H1 (cell line): Measurements from ENCODE around the gene MTCH1. TPM values are rescaled to one million over a fixed set of nuclear protein-coding genes. Genes with fewer than 3 reads are reported as not detected.
A peak's percentile ranks its signal among the peaks of the same experiment; 100 is the strongest.

Experiments used
- CEBPB ChIP-seq: IDR thresholded peaks from 2 replicates; pipeline ENCODE4 v1.6.1; 2012; ENCODE audit warnings: low read depth, low read length
- EP300 ChIP-seq, 2 experiments: IDR thresholded peaks; 1 replicate in 1 of 2; 2 replicates in 1 of 2; pipeline ENCODE4 v1.6.1; 2011 to 2012; ENCODE audit warnings: low read depth in 2 of 2, low read length in 2 of 2, mild to moderate bottlenecking in 2 of 2, borderline replicate concordance in 1 of 2, inconsistent platforms in 1 of 2, moderate library complexity in 1 of 2
- SRF ChIP-seq: IDR thresholded peaks from 2 replicates; pipeline ENCODE4 v1.6.1; 2011; ENCODE audit warnings: mild to moderate bottlenecking, low read depth, low read length, moderate library complexity
- TEAD4 ChIP-seq: IDR thresholded peaks from 2 replicates; pipeline ENCODE4 v1.6.1; 2012; ENCODE audit warnings: low read depth, low read length, inconsistent platforms, mixed read lengths
- polyA plus RNA-seq, 7 experiments: library from polyadenylated mRNA; depleted of rRNA in 3 of 7; stranded (reverse) in 5 of 7; unstranded in 2 of 7; fragments of >200 nt in 5 of 7; fragments of 200-250 nt in 2 of 7; gene quantifications; 1 replicate in 5 of 7; 2 replicates in 1 of 7; 4 replicates in 1 of 7; pipeline versions ENCODE4 v1.2.1 to v1.2.3, GENCODE V29; 2011 to 2013; ENCODE audit warnings: missing spikeins in 2 of 7, mixed read lengths in 2 of 7
- total RNA-seq: library from RNA; stranded (reverse); fragmentation: NEBNext Ultra II Directional; extraction: Animal tissue kit (Norgen Biotek cat#: 25700); gene quantifications from 2 replicates; pipeline ENCODE4 v1.2.1, GENCODE V29; 2021

Gene MTCH1
- total and polyA plus RNA-seq, 2 of the 8 experiments (the other 6 are each of a cell fraction or from before 2014, with no cell fraction given) = 169 to 214 TPM

GRCh38 chr6:36985808-36986703, at the start of gene MTCH1 (continued):
- TF ChIP-seq CEBPB (no peak), SRF (no peak), EP300 (IDR thresholded peaks at IDR 0.05; ENCODE audit: borderline replicate concordance in 1 of 2, low read depth in 2 of 2, low read length in 2 of 2) (peak in 1 of 2 experiments; percentile 92; a peak in 2 of 3 replicates), TEAD4 (no peak)
